WTC11 (cell line): ENCODE data around the gene U2AF1L4. TPM values are rescaled to one million over a fixed set of nuclear protein-coding genes. Genes with fewer than 3 reads are reported as not detected.

Experiments used
- ATF1 ChIP-seq: sonication (generic); formaldehyde crosslinking; IDR thresholded peaks from 2 replicates; pipeline ENCODE4 v1.8.1; 2023; ENCODE audit warnings: mild to moderate bottlenecking, moderate library complexity, missing genetic modification reagents
- CBFB ChIP-seq: sonication (generic); formaldehyde crosslinking; IDR thresholded peaks from 2 replicates; pipeline ENCODE4 v1.8.1; 2022; ENCODE audit warnings: mild to moderate bottlenecking, low read depth, missing genetic modification reagents
- CREB1 ChIP-seq: sonication (generic); formaldehyde crosslinking; IDR thresholded peaks from 2 replicates; pipeline ENCODE4 v1.8.0; 2023; ENCODE audit warnings: mild to moderate bottlenecking, missing genetic modification reagents
- ESRRA ChIP-seq: sonication (generic); formaldehyde crosslinking; IDR thresholded peaks from 2 replicates; pipeline ENCODE4 v1.8.1; 2022; ENCODE audit warnings: mild to moderate bottlenecking, missing genetic modification reagents, borderline replicate concordance
- FOXK1 ChIP-seq: sonication (generic); formaldehyde crosslinking; IDR thresholded peaks from 2 replicates; pipeline ENCODE4 v1.8.0; 2022; ENCODE audit warnings: mild to moderate bottlenecking, moderate library complexity, missing genetic modification reagents
- FOXP1 ChIP-seq: sonication (generic); formaldehyde crosslinking; IDR thresholded peaks from 2 replicates; pipeline ENCODE4 v1.8.0; 2022; ENCODE audit warnings: missing genetic modification reagents, mild to moderate bottlenecking, moderate library complexity, borderline replicate concordance
- GRHL2 ChIP-seq: fragments of 250-450 bp; sonication (Bioruptor Pico); IDR thresholded peaks from 2 replicates; pipeline ENCODE4 v1.8.0; 2022; ENCODE audit warnings: mild to moderate bottlenecking, moderate library complexity; ENCODE audit not compliant: insufficient replicate concordance, severe bottlenecking
- JAZF1 ChIP-seq: fragments of 250-450 bp; sonication (Bioruptor Pico); IDR thresholded peaks from 2 replicates; pipeline ENCODE4 v1.9.0; 2021; ENCODE audit warnings: moderate library complexity, mild to moderate bottlenecking, inconsistent platforms
- JUN ChIP-seq: sonication (generic); formaldehyde crosslinking; IDR thresholded peaks from 2 replicates; pipeline ENCODE4 v1.8.0; 2023; ENCODE audit warnings: mild to moderate bottlenecking, missing genetic modification reagents
- KAT7 ChIP-seq: sonication (generic); formaldehyde crosslinking; IDR thresholded peaks from 2 replicates; pipeline ENCODE4 v1.8.1; 2023; ENCODE audit warnings: missing genetic modification reagents, mild to moderate bottlenecking, borderline replicate concordance
- MXD4 ChIP-seq: fragments of 250-450 bp; sonication (Bioruptor Pico); IDR thresholded peaks from 2 replicates; pipeline ENCODE4 v1.8.0; 2021; ENCODE audit warnings: mild to moderate bottlenecking, moderate library complexity, borderline replicate concordance
- MYBL2 ChIP-seq: sonication (generic); formaldehyde crosslinking; IDR thresholded peaks from 2 replicates; pipeline ENCODE4 v1.8.1; 2023; ENCODE audit warnings: mild to moderate bottlenecking, moderate library complexity, missing genetic modification reagents
- RORB ChIP-seq: fragments of 250-450 bp; sonication (Bioruptor Pico); IDR thresholded peaks from 2 replicates; pipeline ENCODE4 v1.9.0; 2021; ENCODE audit warnings: mild to moderate bottlenecking
- TP53 ChIP-seq: sonication (generic); formaldehyde crosslinking; IDR thresholded peaks from 2 replicates; pipeline ENCODE4 v1.8.1; 2023; ENCODE audit warnings: mild to moderate bottlenecking, missing genetic modification reagents
- ZBTB21 ChIP-seq: sonication (generic); formaldehyde crosslinking; IDR thresholded peaks from 2 replicates; pipeline ENCODE4 v1.8.1; 2023; ENCODE audit warnings: mild to moderate bottlenecking, missing genetic modification reagents, borderline replicate concordance
- ZNF232 ChIP-seq: sonication (generic); formaldehyde crosslinking; IDR thresholded peaks from 2 replicates; pipeline ENCODE4 v1.8.0; 2022; ENCODE audit warnings: mild to moderate bottlenecking, missing genetic modification reagents
- ZNF317 ChIP-seq: sonication (generic); formaldehyde crosslinking; IDR thresholded peaks from 2 replicates; pipeline ENCODE4 v1.8.1; 2023; ENCODE audit warnings: low read depth, mild to moderate bottlenecking, moderate library complexity, missing genetic modification reagents, borderline replicate concordance
- ZNF396 ChIP-seq: fragments of 250-450 bp; sonication (Bioruptor Pico); IDR thresholded peaks from 2 replicates; pipeline ENCODE4 v1.8.0; 2021; ENCODE audit warnings: mild to moderate bottlenecking, moderate library complexity, borderline replicate concordance
- ZNF423 ChIP-seq: fragments of 250-450 bp; sonication (Bioruptor Pico); IDR thresholded peaks from 2 replicates; pipeline ENCODE4 v2.1.2; 2022; ENCODE audit warnings: mild to moderate bottlenecking, moderate library complexity
- total RNA-seq: library from RNA; stranded (reverse); gene quantifications from 3 replicates; pipeline ENCODE4 v1.2.3, GENCODE V29; 2021
- TF ChIP-seq, protein P1 (sequence below): sonication (generic); formaldehyde crosslinking; IDR thresholded peaks from 2 replicates; pipeline ENCODE4 v1.8.0; 2023; ENCODE audit warnings: missing genetic modification reagents, mild to moderate bottlenecking, borderline replicate concordance
- TF ChIP-seq, protein P2 (sequence below): sonication (generic); formaldehyde crosslinking; IDR thresholded peaks from 2 replicates; pipeline ENCODE4 v1.8.0; 2022; ENCODE audit warnings: missing genetic modification reagents
- TF ChIP-seq, protein P3 (sequence below): sonication (generic); formaldehyde crosslinking; IDR thresholded peaks from 2 replicates; pipeline ENCODE4 v1.8.1; 2022; ENCODE audit warnings: low read depth, missing genetic modification reagents, borderline replicate concordance
- TF ChIP-seq, protein P4 (sequence below): sonication (generic); formaldehyde crosslinking; IDR thresholded peaks from 2 replicates; pipeline ENCODE4 v1.8.1; 2022; ENCODE audit warnings: missing genetic modification reagents, borderline replicate concordance
- TF ChIP-seq, protein P5 (sequence below): sonication (generic); formaldehyde crosslinking; IDR thresholded peaks from 2 replicates; pipeline ENCODE4 v1.8.0; 2022; ENCODE audit warnings: mild to moderate bottlenecking, missing genetic modification reagents
- TF ChIP-seq, protein P6 (sequence below): sonication (generic); formaldehyde crosslinking; IDR thresholded peaks from 2 replicates; pipeline ENCODE4 v1.8.0; 2022; ENCODE audit warnings: mild to moderate bottlenecking, missing genetic modification reagents

Gene U2AF1L4
- total RNA-seq, 1 experiment from 2014 or later: 20.9 TPM

DNA sequence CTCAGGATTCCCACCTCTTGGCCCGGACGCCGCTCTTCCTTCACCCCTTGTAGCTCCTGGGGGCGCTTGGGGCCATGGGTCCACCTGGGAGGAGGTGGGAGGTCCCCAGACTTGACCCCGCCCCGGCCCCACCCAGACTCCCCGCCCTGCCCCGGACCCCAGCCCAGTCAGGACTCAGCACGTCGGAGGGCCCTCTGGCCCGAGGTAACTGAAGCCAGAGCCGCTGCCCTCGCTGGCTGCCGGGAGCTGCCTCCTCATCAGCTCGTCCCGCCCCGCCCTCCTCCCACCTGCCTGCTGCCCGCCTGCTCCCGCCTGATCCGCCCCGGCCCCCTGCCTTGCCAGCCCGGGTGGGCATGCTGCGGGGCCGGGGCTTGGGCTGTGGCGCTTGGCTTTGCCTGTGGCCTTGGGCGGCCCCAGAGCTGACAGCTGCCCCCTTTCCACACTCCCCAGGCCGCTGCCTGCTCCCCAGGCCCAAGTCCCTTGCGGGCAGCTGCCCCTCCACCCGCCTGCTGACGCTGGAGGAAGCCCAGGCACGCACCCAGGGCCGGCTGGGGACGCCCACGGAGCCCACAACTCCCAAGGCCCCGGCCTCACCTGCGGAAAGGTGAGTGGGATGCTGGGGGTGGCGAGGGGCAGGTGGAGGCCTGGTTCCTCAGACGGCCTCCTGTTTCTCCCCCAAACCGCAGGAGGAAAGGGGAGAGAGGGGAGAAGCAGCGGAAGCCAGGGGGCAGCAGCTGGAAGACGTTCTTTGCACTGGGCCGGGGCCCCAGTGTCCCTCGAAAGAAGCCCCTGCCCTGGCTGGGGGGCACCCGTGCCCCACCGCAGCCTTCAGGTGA lies 39.5 kb upstream of the U2AF1L4 start (continued):
- TF ChIP-seq FOXK1 (CRISPR knock-in tag) (0 out of 2 replicates have a peak, but pooled peaks have one; percentile 38), FOXP1 (CRISPR knock-in tag) (peak; percentile 33; the same call in 1 of the 2 replicates), ZNF423 (CRISPR knock-in tag) (peak; percentile 57; the same call in 1 of the 2 replicates), ATF1 (CRISPR knock-in tag) (no peak), GRHL2 (no peak), ESRRA (CRISPR knock-in tag) (no peak), CREB1 (CRISPR knock-in tag) (no peak), ZBTB21 (CRISPR knock-in tag) (no peak), JUN (CRISPR knock-in tag) (no peak), MXD4 (CRISPR knock-in tag) (no peak), CBFB (CRISPR knock-in tag) (no peak), MYBL2 (CRISPR knock-in tag) (peak; percentile 70), ZNF232 (CRISPR knock-in tag) (no peak), ZNF317 (CRISPR knock-in tag) (no peak), ZNF396 (CRISPR knock-in tag) (no peak), TP53 (CRISPR knock-in tag) (0 out of 2 replicates have a peak, but pooled peaks have one; percentile 35), KAT7 (CRISPR knock-in tag) (no peak), JAZF1 (CRISPR knock-in tag) (no peak), RORB (CRISPR knock-in tag) (no peak)
- TF ChIP-seq, protein P1, sequence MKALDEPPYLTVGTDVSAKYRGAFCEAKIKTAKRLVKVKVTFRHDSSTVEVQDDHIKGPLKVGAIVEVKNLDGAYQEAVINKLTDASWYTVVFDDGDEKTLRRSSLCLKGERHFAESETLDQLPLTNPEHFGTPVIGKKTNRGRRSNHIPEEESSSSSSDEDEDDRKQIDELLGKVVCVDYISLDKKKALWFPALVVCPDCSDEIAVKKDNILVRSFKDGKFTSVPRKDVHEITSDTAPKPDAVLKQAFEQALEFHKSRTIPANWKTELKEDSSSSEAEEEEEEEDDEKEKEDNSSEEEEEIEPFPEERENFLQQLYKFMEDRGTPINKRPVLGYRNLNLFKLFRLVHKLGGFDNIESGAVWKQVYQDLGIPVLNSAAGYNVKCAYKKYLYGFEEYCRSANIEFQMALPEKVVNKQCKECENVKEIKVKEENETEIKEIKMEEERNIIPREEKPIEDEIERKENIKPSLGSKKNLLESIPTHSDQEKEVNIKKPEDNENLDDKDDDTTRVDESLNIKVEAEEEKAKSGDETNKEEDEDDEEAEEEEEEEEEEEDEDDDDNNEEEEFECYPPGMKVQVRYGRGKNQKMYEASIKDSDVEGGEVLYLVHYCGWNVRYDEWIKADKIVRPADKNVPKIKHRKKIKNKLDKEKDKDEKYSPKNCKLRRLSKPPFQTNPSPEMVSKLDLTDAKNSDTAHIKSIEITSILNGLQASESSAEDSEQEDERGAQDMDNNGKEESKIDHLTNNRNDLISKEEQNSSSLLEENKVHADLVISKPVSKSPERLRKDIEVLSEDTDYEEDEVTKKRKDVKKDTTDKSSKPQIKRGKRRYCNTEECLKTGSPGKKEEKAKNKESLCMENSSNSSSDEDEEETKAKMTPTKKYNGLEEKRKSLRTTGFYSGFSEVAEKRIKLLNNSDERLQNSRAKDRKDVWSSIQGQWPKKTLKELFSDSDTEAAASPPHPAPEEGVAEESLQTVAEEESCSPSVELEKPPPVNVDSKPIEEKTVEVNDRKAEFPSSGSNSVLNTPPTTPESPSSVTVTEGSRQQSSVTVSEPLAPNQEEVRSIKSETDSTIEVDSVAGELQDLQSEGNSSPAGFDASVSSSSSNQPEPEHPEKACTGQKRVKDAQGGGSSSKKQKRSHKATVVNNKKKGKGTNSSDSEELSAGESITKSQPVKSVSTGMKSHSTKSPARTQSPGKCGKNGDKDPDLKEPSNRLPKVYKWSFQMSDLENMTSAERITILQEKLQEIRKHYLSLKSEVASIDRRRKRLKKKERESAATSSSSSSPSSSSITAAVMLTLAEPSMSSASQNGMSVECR (CRISPR knock-in tag): no peak
- TF ChIP-seq, protein P2, sequence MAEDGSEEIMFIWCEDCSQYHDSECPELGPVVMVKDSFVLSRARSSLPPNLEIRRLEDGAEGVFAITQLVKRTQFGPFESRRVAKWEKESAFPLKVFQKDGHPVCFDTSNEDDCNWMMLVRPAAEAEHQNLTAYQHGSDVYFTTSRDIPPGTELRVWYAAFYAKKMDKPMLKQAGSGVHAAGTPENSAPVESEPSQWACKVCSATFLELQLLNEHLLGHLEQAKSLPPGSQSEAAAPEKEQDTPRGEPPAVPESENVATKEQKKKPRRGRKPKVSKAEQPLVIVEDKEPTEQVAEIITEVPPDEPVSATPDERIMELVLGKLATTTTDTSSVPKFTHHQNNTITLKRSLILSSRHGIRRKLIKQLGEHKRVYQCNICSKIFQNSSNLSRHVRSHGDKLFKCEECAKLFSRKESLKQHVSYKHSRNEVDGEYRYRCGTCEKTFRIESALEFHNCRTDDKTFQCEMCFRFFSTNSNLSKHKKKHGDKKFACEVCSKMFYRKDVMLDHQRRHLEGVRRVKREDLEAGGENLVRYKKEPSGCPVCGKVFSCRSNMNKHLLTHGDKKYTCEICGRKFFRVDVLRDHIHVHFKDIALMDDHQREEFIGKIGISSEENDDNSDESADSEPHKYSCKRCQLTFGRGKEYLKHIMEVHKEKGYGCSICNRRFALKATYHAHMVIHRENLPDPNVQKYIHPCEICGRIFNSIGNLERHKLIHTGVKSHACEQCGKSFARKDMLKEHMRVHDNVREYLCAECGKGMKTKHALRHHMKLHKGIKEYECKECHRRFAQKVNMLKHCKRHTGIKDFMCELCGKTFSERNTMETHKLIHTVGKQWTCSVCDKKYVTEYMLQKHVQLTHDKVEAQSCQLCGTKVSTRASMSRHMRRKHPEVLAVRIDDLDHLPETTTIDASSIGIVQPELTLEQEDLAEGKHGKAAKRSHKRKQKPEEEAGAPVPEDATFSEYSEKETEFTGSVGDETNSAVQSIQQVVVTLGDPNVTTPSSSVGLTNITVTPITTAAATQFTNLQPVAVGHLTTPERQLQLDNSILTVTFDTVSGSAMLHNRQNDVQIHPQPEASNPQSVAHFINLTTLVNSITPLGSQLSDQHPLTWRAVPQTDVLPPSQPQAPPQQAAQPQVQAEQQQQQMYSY (CRISPR knock-in tag): no peak
- TF ChIP-seq, protein P3, sequence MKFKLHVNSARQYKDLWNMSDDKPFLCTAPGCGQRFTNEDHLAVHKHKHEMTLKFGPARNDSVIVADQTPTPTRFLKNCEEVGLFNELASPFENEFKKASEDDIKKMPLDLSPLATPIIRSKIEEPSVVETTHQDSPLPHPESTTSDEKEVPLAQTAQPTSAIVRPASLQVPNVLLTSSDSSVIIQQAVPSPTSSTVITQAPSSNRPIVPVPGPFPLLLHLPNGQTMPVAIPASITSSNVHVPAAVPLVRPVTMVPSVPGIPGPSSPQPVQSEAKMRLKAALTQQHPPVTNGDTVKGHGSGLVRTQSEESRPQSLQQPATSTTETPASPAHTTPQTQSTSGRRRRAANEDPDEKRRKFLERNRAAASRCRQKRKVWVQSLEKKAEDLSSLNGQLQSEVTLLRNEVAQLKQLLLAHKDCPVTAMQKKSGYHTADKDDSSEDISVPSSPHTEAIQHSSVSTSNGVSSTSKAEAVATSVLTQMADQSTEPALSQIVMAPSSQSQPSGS: no peak
- TF ChIP-seq, protein P4, sequence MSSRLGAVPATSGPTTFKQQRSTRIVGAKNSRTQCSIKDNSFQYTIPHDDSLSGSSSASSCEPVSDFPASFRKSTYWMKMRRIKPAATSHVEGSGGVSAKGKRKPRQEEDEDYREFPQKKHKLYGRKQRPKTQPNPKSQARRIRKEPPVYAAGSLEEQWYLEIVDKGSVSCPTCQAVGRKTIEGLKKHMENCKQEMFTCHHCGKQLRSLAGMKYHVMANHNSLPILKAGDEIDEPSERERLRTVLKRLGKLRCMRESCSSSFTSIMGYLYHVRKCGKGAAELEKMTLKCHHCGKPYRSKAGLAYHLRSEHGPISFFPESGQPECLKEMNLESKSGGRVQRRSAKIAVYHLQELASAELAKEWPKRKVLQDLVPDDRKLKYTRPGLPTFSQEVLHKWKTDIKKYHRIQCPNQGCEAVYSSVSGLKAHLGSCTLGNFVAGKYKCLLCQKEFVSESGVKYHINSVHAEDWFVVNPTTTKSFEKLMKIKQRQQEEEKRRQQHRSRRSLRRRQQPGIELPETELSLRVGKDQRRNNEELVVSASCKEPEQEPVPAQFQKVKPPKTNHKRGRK: no peak
- TF ChIP-seq, protein P5, sequence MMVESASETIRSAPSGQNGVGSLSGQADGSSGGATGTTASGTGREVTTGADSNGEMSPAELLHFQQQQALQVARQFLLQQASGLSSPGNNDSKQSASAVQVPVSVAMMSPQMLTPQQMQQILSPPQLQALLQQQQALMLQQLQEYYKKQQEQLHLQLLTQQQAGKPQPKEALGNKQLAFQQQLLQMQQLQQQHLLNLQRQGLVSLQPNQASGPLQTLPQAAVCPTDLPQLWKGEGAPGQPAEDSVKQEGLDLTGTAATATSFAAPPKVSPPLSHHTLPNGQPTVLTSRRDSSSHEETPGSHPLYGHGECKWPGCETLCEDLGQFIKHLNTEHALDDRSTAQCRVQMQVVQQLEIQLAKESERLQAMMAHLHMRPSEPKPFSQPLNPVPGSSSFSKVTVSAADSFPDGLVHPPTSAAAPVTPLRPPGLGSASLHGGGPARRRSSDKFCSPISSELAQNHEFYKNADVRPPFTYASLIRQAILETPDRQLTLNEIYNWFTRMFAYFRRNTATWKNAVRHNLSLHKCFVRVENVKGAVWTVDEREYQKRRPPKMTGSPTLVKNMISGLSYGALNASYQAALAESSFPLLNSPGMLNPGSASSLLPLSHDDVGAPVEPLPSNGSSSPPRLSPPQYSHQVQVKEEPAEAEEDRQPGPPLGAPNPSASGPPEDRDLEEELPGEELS (CRISPR knock-in tag): no peak
- TF ChIP-seq, protein P6, sequence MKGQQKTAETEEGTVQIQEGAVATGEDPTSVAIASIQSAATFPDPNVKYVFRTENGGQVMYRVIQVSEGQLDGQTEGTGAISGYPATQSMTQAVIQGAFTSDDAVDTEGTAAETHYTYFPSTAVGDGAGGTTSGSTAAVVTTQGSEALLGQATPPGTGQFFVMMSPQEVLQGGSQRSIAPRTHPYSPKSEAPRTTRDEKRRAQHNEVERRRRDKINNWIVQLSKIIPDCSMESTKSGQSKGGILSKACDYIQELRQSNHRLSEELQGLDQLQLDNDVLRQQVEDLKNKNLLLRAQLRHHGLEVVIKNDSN (CRISPR knock-in tag): no peak
